ENCODE measurements around the gene ACOT7. TPM values are rescaled to one million over a fixed set of nuclear protein-coding genes. Genes with fewer than 3 reads are reported as not detected.
A peak's percentile ranks its signal among the peaks of the same experiment; 100 is the strongest.

Gene ACOT7
- total RNA-seq, 1 experiment from 2014 or later = 151 TPM

GRCh38 chr1:6241887-6242740 lies 151.5 kb downstream of the ACOT7 start (continued):
- no peak for TF ChIP-seq MLX (CRISPR knock-in tag; IDR thresholded peaks at IDR 0.05)
- no peak for TF ChIP-seq SMAD3 (CRISPR knock-in tag; IDR thresholded peaks at IDR 0.05; ENCODE audit: borderline replicate concordance)
- no peak for TF ChIP-seq ZNF425 (CRISPR knock-in tag; conservative IDR thresholded peaks at IDR 0.05)
- no peak for TF ChIP-seq ATF3 (CRISPR knock-in tag; conservative IDR thresholded peaks at IDR 0.05)
- TF ChIP-seq E2F5 (CRISPR knock-in tag; IDR thresholded peaks at IDR 0.05) = no peak; the same call in 1 of the 2 replicates
- TF ChIP-seq MYBL2 (CRISPR knock-in tag; IDR thresholded peaks at IDR 0.05) = peak; percentile 69; the same call in 1 of the 2 replicates
- TF ChIP-seq SP1 (CRISPR knock-in tag; conservative IDR thresholded peaks at IDR 0.05) = peak; percentile 74
- TF ChIP-seq ATF1 (CRISPR knock-in tag; IDR thresholded peaks at IDR 0.05) = 0 out of 2 replicates have a peak, but pooled peaks have one; percentile 23
- TF ChIP-seq USF1 (CRISPR knock-in tag; IDR thresholded peaks at IDR 0.05) = peak; percentile 29; the same call in 1 of the 2 replicates

- TF ChIP-seq RELA (CRISPR knock-in tag; IDR thresholded peaks at IDR 0.05; ENCODE audit: borderline replicate concordance) (no peak), JAZF1 (CRISPR knock-in tag; IDR thresholded peaks at IDR 0.05) (no peak), FOXJ3 (CRISPR knock-in tag; IDR thresholded peaks at IDR 0.05; ENCODE audit: borderline replicate concordance) (no peak), IRF1 (CRISPR knock-in tag; IDR thresholded peaks at IDR 0.05) (no peak), ZBTB21 (CRISPR knock-in tag; IDR thresholded peaks at IDR 0.05; ENCODE audit: borderline replicate concordance) (0 out of 2 replicates have a peak, but pooled peaks have one; percentile 10), ZNF232 (CRISPR knock-in tag; IDR thresholded peaks at IDR 0.05) (no peak), ZNF317 (CRISPR knock-in tag; IDR thresholded peaks at IDR 0.05; ENCODE audit: borderline replicate concordance, low read depth) (peak; percentile 42; the same call in 1 of the 2 replicates)
- Mint-ChIP-seq H3K4me1 (peaks cover 49% of the 10 kb centered on the region), H3K9me3 (no peaks in the 10 kb centered on the region), H3K36me3 (no peaks in the 10 kb centered on the region), H3K4me3 (peak overlapping the region; percentile 58), H3K27me3 (ENCODE audit: low read depth) (peaks cover 9% of the 10 kb centered on the region), H3K27ac (peak overlapping the region; percentile 88)
- no peak for ATAC-seq
- DNase-seq (ENCODE audit: low spot score) = no peak
- ChIA-PET POLR2A (interaction anchor here (0.6 to 1.3 kb wide), 3 partner anchors 36 to 1448 kb away, joined by 3 to 4 read pairs (median 4); no protein-coding TSS in a partner anchor), CTCF (interaction anchor here (1.0 to 21.4 kb wide), 12 partner anchors 11 to 207 kb away, joined by 4 to 489 read pairs (median 7); partner anchors contain the start of genes HES2 and RNF207)
Observed at GRCh38 chr1:6241107-6241886, 152.3 kb downstream of the ACOT7 start.
